GM10847 (cell line): ENCODE measurements around the gene TAF8.

ENCODE experiments used
- POLR2A ChIP-seq: IDR thresholded peaks from 2 replicates; pipeline ENCODE4 v1.6.1; 2011; ENCODE audit not compliant: insufficient read length; ENCODE audit errors: extremely low read depth

Gene TAF8

GRCh38 chr6:42100029-42100901 lies 49.9 kb downstream of the TAF8 start:
- TF ChIP-seq POLR2A: no peak

GRCh38 chr6:42101186-42101657 lies 50.9 kb downstream of the TAF8 start:
- TF ChIP-seq POLR2A: no peak

GRCh38 chr6:42103216-42103615 lies 52.9 kb downstream of the TAF8 start:
- no peak for TF ChIP-seq POLR2A

GRCh38 chr6:42103753-42104094 lies 53.4 kb downstream of the TAF8 start:
- TF ChIP-seq POLR2A: no peak

- no peak for TF ChIP-seq POLR2A
Observed at GRCh38 chr6:42104095-42104803, 53.9 kb downstream of the TAF8 start.

GRCh38 chr6:42104804-42105125 lies 54.4 kb downstream of the TAF8 start:
- TF ChIP-seq POLR2A: no peak

- no peak for TF ChIP-seq POLR2A
Observed at GRCh38 chr6:42105156-42105648, 54.9 kb downstream of the TAF8 start.

- TF ChIP-seq POLR2A: no peak
Observed at GRCh38 chr6:42105709-42106108, 55.4 kb downstream of the TAF8 start.

GRCh38 chr6:42106112-42107023 lies 56.0 kb downstream of the TAF8 start:
- no peak for TF ChIP-seq POLR2A

GRCh38 chr6:42108071-42108470 lies 57.7 kb downstream of the TAF8 start:
- no peak for TF ChIP-seq POLR2A

GRCh38 chr6:42110683-42111082 lies 60.4 kb downstream of the TAF8 start:
- no peak for TF ChIP-seq POLR2A

GRCh38 chr6:42112351-42112750 lies 62.0 kb downstream of the TAF8 start:
- no peak for TF ChIP-seq POLR2A

GRCh38 chr6:42113936-42114636 lies 63.8 kb downstream of the TAF8 start:
- TF ChIP-seq POLR2A: no peak

- no peak for TF ChIP-seq POLR2A
Observed at GRCh38 chr6:42117843-42118161, 67.5 kb downstream of the TAF8 start.

- TF ChIP-seq POLR2A: no peak
Observed at GRCh38 chr6:42118162-42119001, 68.1 kb downstream of the TAF8 start.
